HTR-8/SVneo (cell line): ENCODE data around the gene LYSMD2.

Experiments
- DNase-seq: peaks from one replicate; pipeline ENCODE4 v3.0.0; 2011; ENCODE audit warnings: low spot score, mixed read lengths; ENCODE audit not compliant: insufficient read length
- FAIRE-seq: peaks from 2 replicates; lab custom pipeline; 2011; peaks lifted over from hg19 to GRCh38; lab: Jason Lieb, UNC

LYSMD2 gene

GRCh38 chr15:51677452-51677851 lies 60.0 kb downstream of the LYSMD2 start:
- DNase-seq = no peak
- no peak for FAIRE-seq

GRCh38 chr15:51677021-51677420 lies 60.4 kb downstream of the LYSMD2 start:
- DNase-seq (no peak), FAIRE-seq (no peak)

- FAIRE-seq (no peak), DNase-seq (no peak)
Observed at GRCh38 chr15:51675234-51675633, 62.2 kb downstream of the LYSMD2 start.
